Natural killer cell (primary cell): ENCODE measurements around the gene DAB2. TPM values are rescaled to one million over a fixed set of nuclear protein-coding genes. Genes with fewer than 3 reads are reported as not detected.
"Not testable (repeated sequence)": the region's sequence is repeated elsewhere in the genome, so short reads cannot be mapped to it uniquely, and the experiment has no call there.

Experiments used
- ATAC-seq, 3 donors: fragments of 150-1000 bp in 2 of 3; fragments of 200-7000 bp in 1 of 3; cut with Tn5 transposase; 1 replicate in 1 of 3; 2 replicates in 2 of 3; pipeline ENCODE4 v1.10.0; 2021; ENCODE audit warnings: mild to moderate bottlenecking in 2 of 3, moderate library complexity in 2 of 3
- DNase-seq, 2 donors: peaks; one replicate each; pipeline versions ENCODE4 v3.0.0 to v3.0.0-alpha.2; 2013 to 2021; ENCODE audit warnings: mixed read lengths in 1 of 2
- H3K27ac ChIP-seq: one replicate; pipeline ENCODE4 v1.5.1; 2013; ENCODE audit warnings: mild to moderate bottlenecking, low read length
- H3K27me3 ChIP-seq: one replicate; pipeline ENCODE4 v1.6.1; 2013; ENCODE audit warnings: low read length; ENCODE audit not compliant: control insufficient read depth, insufficient read depth
- H3K36me3 ChIP-seq: one replicate; pipeline ENCODE4 v1.6.1; 2013; ENCODE audit warnings: low read length; ENCODE audit not compliant: control insufficient read depth, insufficient read depth
- H3K4me1 ChIP-seq: one replicate; pipeline ENCODE4 v1.6.1; 2013; ENCODE audit warnings: low read length; ENCODE audit not compliant: control insufficient read depth, insufficient read depth
- H3K4me3 ChIP-seq: one replicate; pipeline ENCODE4 v1.5.1; 2013; ENCODE audit warnings: low read length
- H3K9me3 ChIP-seq: one replicate; pipeline ENCODE4 v1.6.1; 2013; ENCODE audit warnings: low read length; ENCODE audit not compliant: control insufficient read depth, insufficient read depth
- H3K27ac Mint-ChIP-seq, 2 donors: one replicate each; pipeline ENCODE4 v1.8.0; 2022; ENCODE audit warnings: mild to moderate bottlenecking in 2 of 2, mixed read lengths in 2 of 2, moderate library complexity in 1 of 2
- H3K27me3 Mint-ChIP-seq, 2 donors: one replicate each; pipeline ENCODE4 v1.8.0; 2022; ENCODE audit warnings: low read depth in 2 of 2, mixed read lengths in 2 of 2
- H3K36me3 Mint-ChIP-seq: one replicate; pipeline ENCODE4 v1.8.0; 2022; ENCODE audit warnings: mixed read lengths
- H3K4me1 Mint-ChIP-seq, 2 donors: one replicate each; pipeline ENCODE4 v1.8.0; 2022; ENCODE audit warnings: mixed read lengths in 2 of 2
- H3K4me3 Mint-ChIP-seq: one replicate; pipeline ENCODE4 v1.8.0; 2022; ENCODE audit warnings: mild to moderate bottlenecking, moderate library complexity, mixed read lengths
- H3K9me3 Mint-ChIP-seq, 2 donors: one replicate each; pipeline ENCODE4 v1.8.0; 2022; ENCODE audit warnings: mixed read lengths in 2 of 2
- WGBS: methylation state at CpG from one replicate; pipeline ENCODE4 v1.1.7; 2013; ENCODE audit warnings: missing lambda C conversion rate; ENCODE audit not compliant: insufficient coverage; 5-methylcytosine and 5-hydroxymethylcytosine counted together
- intact Hi-C: fragments of 100-400 bp; cut with micrococcal nuclease; formaldehyde crosslinking; loops from one replicate; pipeline ENCODE4 v1.14.2; 2022
- total RNA-seq, 4 donors: library from RNA; stranded (reverse); fragments of 120-200 nt in 1 of 4; gene quantifications; one replicate each; pipeline versions ENCODE4 v1.2.3 to v1.2.4, GENCODE V29; 2013 to 2022
- TF ChIP-seq, protein P1 (sequence below): fragments of 200-600 bp; IDR thresholded peaks from one replicate; pipeline ENCODE4 v1.8.0; 2022; ENCODE audit warnings: antibody characterized with exemption

DAB2 gene
- total RNA-seq, 3 donors from 2014 or later (not counting 1 experiment from before 2014, with no cell fraction given), result 33.0 to 53.8 (median 36.9) TPM

DNA sequence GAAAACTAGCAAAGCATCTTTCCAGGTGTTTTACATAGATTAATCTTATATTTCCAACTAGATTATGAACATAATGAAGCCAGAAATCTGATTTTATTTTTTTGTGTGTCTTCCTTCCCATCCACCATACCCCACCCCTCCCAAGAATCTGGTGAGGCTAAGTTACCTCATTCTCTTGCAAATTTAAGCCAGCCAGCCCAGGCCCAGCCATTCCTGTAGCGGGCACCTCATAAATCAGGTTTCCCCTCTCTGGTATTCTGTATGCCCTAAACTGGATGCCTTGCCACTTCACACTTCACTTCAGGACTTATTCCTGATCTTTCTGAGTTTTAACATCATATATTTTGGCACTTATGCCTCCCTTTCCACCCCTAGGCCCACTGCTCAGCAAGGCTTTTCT, 82.3 kb downstream of the DAB2 start:
- H3K4me3 Mint-ChIP-seq, result no peak overlapping the region
- Histone ChIP-seq H3K27ac (no peak overlapping the region), H3K9me3 (no peaks in the 10 kb centered on the region), H3K27me3 (no peaks in the 10 kb centered on the region), H3K4me1 (no peaks in the 10 kb centered on the region), H3K4me3 (no peak overlapping the region), H3K36me3 (no peaks in the 10 kb centered on the region)
- H3K27ac Mint-ChIP-seq, result no peak overlapping the region
- intact Hi-C loops, result no loop called here
- H3K36me3 Mint-ChIP-seq, result no peaks in the 10 kb centered on the region
- no peaks in the 10 kb centered on the region for H3K9me3 Mint-ChIP-seq
- WGBS, result 96% methylated on average over 1 of the region's 1 CpG
- H3K27me3 Mint-ChIP-seq, result peaks cover 6 to 14% of the 10 kb centered on the region in 2 donors
- TF ChIP-seq, protein P1, sequence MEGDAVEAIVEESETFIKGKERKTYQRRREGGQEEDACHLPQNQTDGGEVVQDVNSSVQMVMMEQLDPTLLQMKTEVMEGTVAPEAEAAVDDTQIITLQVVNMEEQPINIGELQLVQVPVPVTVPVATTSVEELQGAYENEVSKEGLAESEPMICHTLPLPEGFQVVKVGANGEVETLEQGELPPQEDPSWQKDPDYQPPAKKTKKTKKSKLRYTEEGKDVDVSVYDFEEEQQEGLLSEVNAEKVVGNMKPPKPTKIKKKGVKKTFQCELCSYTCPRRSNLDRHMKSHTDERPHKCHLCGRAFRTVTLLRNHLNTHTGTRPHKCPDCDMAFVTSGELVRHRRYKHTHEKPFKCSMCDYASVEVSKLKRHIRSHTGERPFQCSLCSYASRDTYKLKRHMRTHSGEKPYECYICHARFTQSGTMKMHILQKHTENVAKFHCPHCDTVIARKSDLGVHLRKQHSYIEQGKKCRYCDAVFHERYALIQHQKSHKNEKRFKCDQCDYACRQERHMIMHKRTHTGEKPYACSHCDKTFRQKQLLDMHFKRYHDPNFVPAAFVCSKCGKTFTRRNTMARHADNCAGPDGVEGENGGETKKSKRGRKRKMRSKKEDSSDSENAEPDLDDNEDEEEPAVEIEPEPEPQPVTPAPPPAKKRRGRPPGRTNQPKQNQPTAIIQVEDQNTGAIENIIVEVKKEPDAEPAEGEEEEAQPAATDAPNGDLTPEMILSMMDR, result no peak
- ATAC-seq (no peak), DNase-seq (no peak)
- no peaks in the 10 kb centered on the region for H3K4me1 Mint-ChIP-seq

DNA sequence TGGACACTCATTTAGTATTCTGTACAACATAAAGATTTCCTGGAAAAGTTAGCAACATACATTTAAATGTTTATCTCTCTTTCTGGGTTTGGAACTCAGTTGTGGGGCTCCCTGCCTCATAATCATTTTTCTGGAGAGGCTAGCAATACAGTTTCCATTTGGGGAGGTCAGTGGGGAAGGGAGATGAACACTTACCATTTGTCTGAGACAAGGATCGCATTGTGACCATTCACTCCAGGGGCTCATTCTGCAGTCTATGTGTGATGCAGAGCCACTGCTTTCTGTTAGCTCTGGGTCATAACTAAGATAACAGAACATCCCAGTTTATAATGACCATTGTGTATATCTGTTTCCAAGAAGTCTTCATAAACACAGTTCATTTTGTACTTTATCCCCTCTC, 82.9 kb downstream of the DAB2 start:
- H3K36me3 ChIP-seq, result no peaks in the 10 kb centered on the region
- intact Hi-C loops, result no loop called here
- H3K9me3 ChIP-seq, result no peaks in the 10 kb centered on the region
- peaks cover 6 to 14% of the 10 kb centered on the region in 2 donors for H3K27me3 Mint-ChIP-seq
- H3K4me1 Mint-ChIP-seq, result no peaks in the 10 kb centered on the region
- H3K36me3 Mint-ChIP-seq, result no peaks in the 10 kb centered on the region
- TF ChIP-seq, protein P1, result no peak
- no peak overlapping the region for H3K27ac ChIP-seq
- no peak overlapping the region for H3K27ac Mint-ChIP-seq
- no peaks in the 10 kb centered on the region for H3K9me3 Mint-ChIP-seq
- ATAC-seq (no peak), DNase-seq (no peak)
- no peaks in the 10 kb centered on the region for H3K4me1 ChIP-seq
- H3K4me3 ChIP-seq, result no peak overlapping the region
- 73% methylated on average over 1 of the region's 1 CpG for WGBS
- no peak overlapping the region for H3K4me3 Mint-ChIP-seq
- H3K27me3 ChIP-seq, result no peaks in the 10 kb centered on the region

DNA sequence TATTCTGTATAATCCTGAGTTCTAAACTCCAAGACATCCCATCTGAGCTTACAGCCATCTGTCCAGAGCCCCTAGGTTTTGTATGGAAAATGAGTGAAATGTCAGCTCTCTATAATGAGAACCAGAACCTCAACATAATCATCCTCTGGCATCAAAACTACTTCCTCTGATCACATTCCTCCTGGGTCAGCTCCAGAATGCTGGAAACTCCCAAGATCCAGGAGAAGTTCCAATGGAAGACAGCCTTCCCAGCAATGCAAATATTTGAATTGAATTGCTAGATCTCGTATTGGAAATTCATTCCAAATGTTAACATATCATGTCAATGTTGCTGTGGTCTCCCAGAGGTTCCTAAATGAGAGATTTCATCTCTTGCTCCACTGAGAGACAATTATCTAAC, 84.3 kb downstream of the DAB2 start:
- Mint-ChIP-seq H3K27ac (no peak overlapping the region), H3K4me3 (no peak overlapping the region), H3K27me3 (peaks cover 8 to 14% of the 10 kb centered on the region in 2 donors), H3K36me3 (no peaks in the 10 kb centered on the region), H3K4me1 (no peaks in the 10 kb centered on the region), H3K9me3 (no peaks in the 10 kb centered on the region)
- no peaks in the 10 kb centered on the region for H3K27me3 ChIP-seq
- 75% methylated on average over 1 of the region's 1 CpG for WGBS
- no peaks in the 10 kb centered on the region for H3K4me1 ChIP-seq
- H3K27ac ChIP-seq, result no peak overlapping the region
- H3K36me3 ChIP-seq, result no peaks in the 10 kb centered on the region
- no peaks in the 10 kb centered on the region for H3K9me3 ChIP-seq
- no peak overlapping the region for H3K4me3 ChIP-seq
- TF ChIP-seq, protein P1, result no peak
- ATAC-seq (no peak), DNase-seq (no peak)
- intact Hi-C loops, result no loop called here

DNA sequence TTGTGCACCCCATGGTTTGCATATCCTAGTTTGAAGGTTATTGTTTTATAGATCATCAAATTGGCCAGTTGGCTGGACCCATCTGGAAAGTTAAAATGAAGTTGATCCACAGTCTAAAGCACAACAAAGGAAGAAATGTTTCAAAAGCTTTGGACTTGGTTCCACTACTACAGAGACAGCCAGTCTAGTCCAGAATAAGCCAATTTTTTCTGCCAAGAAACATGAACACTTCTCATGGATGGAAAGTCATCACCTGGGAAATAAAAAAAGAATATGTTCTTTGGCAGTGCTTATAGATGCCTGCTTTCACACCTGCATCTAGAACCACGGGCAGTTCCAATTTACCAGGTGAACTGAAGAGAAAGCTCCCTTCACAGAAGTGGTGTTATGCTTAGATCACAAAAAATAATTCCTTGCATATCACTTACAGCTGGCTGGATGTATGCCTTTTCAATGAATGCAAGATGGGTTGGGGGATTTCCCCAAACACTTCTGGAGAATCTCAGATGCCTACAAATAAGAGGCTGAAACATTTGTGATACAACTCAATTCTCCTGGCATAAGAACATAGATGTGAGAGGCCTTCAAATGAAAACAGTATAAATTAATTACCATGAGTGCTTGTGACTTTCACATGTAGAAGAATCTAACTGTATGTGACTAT, 87.4 kb downstream of the DAB2 start:
- Mint-ChIP-seq H3K4me3 (no peak overlapping the region), H3K36me3 (no peaks in the 10 kb centered on the region), H3K27me3 (peaks cover under 1 to 3% of the 10 kb centered on the region in 2 donors), H3K9me3 (no peaks in the 10 kb centered on the region), H3K4me1 (no peaks in the 10 kb centered on the region), H3K27ac (no peak overlapping the region)
- H3K4me1 ChIP-seq, result no peaks in the 10 kb centered on the region
- H3K4me3 ChIP-seq, result no peak overlapping the region
- intact Hi-C loops, result no loop called here
- H3K9me3 ChIP-seq, result no peaks in the 10 kb centered on the region
- ATAC-seq (no peak), DNase-seq (no peak)
- no peak overlapping the region for H3K27ac ChIP-seq
- H3K27me3 ChIP-seq, result no peaks in the 10 kb centered on the region
- WGBS, result 100% methylated on average over 1 of the region's 1 CpG
- no peaks in the 10 kb centered on the region for H3K36me3 ChIP-seq
- TF ChIP-seq, protein P1, result no peak

DNA sequence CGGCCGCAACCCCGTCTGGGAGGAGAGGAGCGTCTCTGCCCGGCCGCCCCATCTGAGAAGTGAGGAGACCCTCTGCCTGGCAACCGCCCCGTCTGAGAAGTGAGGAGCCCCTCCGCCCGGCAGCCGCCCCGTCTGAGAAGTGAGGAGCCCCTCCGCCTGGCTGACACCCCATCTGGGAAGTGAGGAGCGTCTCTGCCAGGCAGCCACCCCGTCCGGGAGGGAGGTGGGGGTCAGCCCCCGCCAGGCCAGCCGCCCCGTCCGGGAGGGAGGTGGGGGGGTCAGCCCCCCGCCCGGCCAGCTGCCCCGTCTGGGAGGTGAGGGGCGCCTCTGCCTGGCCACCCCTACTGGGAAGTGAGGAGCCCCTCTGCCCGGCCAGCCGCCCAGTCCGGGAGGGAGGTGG, 90.5 kb downstream of the DAB2 start:
- H3K4me3 Mint-ChIP-seq, H3K4me3 ChIP-seq, intact Hi-C loops, H3K36me3 Mint-ChIP-seq, ATAC-seq, H3K27me3 Mint-ChIP-seq, H3K36me3 ChIP-seq, DNase-seq, H3K9me3 ChIP-seq, H3K4me1 Mint-ChIP-seq, H3K4me1 ChIP-seq, H3K27ac Mint-ChIP-seq, H3K27me3 ChIP-seq, H3K27ac ChIP-seq, H3K9me3 Mint-ChIP-seq: not testable (repeated sequence)
- WGBS, result 93% methylated on average over 20 of the region's 27 CpGs
